COLO668 (cell line): ENCODE results near the gene ANXA2.
"Not testable (repeated sequence)": the region's sequence is repeated elsewhere in the genome, so short reads cannot be mapped to it uniquely, and the experiment has no call there.

ENCODE experiments used
- DNase-seq: peaks from one replicate; lab custom pipeline; 2025; ENCODE audit not compliant: unreplicated experiment; lab: John Stamatoyannopoulos, UW

Gene ANXA2

DNA sequence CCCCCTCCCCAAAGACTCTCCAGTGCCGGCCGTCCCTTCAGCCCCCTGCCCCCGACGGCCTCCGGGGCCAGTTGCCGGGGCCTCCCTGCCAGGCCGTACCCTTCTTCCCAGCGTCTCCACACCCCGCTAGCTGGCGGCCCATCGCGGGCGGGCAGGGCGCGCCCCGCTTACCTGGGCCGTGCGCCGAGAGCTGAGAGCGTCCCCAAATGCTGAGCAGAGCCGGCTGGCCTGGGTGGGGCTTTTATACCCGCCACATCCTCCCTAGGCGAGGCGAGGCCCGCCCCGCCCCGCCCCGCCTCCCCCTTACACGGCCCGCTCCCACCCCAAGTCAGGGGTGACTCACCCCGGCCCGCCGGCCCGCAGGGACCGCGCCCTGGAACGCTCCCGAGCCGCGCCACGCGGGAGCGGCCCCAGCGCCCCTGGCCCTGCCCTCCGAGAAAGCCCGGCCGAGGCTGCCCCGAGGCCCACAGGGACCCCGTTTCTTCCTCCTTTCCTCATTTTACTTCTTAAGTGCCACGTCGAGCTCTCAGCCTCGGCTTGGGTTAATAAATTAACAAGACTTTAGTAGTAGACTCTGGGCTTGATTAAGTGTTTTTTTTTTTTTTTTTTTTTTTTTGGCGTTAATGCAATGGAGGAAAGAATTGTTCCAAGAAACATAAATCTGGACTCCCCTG lies at the start of gene ANXA2:
ANXA2 (minus strand) TSS at position 215 of the 674 bp plus-strand sequence. CDS start 11,911 bp downstream, outside the sequence.
- peak; percentile 83 for DNase-seq

DNA sequence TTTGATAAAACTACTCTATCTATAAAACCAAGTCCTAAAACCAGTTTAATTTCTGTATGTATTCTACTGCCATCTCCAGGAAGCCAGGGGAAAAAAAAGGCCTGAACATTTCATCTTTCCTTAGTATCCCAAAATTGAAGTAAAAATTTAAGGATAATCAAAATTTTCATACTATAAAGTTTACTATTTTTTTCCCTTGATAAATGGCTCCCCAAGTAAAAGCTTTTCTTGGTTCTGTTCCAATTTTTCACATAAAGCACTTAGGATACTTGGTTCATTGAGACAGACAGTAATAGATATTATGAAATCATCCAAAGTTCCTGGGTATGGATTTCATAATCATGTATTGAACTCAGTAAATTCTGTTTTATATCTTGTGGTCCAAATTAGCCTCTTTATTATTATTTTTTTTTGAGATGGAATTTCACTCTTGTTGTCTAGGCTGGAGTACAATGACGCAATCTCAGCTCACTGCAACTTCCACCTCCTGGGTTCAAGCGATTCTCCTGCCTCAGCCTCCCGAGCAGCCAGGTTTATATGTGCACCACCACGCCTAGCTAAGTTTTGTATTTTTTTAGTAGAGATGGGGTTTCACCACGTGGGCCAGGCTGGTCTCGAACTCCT lies 46.6 kb upstream of the ANXA2 start:
- no peak for DNase-seq

DNA sequence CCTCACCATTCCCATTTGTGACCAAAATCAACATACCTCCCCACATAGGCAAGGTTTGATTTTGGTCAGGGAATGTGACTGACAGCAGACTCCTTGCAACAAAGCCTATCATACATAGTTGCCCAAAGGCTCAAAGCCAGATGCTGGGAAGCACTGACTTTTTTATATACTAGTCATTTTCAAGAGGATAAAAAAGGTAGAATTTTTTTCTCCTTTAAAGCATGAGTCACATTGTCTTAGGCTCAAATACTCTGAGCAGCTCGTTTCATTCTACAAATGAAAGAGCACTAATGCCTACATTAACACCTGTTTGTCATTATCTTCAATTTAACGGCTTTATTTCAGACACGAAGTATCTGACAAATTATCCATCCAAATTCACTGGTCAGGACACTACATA lies 45.0 kb upstream of the ANXA2 start:
- no peak for DNase-seq

DNA sequence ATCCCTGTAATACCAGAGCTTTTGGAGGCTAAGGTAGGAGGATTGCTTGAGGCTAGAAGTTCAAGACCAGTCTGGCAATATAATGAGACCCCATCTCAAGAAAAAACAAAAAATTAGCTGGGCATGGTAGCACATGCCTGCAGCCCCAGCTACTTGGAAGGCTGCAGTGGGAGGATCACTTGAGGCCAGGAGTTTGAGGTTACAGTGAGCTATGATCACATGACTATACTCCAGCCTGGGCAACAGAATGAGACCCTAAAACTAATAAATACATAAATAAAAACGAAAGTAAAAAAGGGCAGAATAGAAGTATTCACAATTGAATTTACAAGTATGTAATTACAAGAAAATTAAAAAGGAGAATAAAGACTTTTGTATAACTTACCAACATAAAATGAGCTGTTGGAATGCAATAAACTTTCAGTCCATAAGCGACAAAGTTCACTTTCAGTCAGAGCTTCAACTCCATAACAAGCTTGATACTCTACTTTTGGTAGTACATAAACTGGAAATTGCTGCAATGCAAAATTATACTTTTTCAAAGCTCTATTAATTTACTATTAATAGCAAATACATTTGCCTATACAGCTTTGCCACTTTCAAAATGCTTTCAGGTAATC lies 44.4 kb upstream of the ANXA2 start:
- DNase-seq, result no peak

DNA sequence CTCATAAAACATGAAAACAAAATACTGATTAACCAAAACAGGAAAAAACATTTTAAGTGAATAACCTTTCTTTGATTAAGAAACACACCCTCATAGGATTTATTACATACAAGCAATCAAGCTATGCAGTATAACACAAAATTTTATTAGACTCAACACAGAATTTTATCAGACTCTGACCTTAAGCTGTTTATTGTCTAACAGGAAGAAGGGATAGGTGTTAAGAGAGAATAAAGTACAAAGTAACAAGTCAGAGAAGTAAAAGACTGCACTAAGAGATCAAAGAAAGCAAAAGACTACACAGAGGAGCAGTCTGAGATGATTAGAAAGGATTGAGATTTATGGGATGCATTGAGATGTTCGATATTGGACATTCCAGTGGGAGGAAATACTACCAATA lies 43.5 kb upstream of the ANXA2 start:
- DNase-seq, result no peak

DNA sequence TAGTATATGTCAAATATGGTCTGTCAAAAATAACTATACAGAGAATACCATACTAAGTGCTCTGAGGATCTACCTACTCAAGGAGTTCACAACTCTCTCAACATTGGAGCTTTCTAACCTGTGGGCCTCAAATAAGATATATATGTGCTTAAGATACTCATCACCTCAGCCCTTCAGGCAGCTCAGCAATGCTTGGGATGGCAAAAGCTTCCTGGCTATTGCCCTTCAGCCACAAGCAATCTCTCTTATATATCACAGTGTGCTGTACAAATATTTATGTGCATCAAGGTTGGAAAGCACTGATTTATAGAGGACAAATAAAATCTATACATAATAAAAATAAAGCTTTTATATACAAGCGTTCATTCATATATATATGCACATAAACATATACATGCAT lies 40.9 kb upstream of the ANXA2 start:
- no peak for DNase-seq

DNA sequence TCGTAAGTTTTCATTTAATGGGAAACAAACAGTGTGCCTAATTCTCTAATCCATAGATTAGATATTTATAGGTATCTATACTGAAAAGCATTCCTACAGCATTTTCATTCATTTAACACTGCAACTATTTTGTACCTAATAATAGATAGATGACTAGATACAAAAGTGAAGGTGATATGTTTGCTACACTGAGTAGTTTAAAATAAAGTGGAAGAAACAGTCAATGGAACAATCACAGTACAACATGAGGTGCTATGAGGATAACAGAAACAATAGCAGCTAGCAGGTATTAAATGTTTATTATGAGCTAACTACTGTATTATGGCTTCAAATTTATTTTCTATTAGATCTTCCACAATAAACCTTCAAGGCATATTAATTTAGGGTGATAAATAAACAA lies 31.1 kb upstream of the ANXA2 start:
- DNase-seq, result no peak

DNA sequence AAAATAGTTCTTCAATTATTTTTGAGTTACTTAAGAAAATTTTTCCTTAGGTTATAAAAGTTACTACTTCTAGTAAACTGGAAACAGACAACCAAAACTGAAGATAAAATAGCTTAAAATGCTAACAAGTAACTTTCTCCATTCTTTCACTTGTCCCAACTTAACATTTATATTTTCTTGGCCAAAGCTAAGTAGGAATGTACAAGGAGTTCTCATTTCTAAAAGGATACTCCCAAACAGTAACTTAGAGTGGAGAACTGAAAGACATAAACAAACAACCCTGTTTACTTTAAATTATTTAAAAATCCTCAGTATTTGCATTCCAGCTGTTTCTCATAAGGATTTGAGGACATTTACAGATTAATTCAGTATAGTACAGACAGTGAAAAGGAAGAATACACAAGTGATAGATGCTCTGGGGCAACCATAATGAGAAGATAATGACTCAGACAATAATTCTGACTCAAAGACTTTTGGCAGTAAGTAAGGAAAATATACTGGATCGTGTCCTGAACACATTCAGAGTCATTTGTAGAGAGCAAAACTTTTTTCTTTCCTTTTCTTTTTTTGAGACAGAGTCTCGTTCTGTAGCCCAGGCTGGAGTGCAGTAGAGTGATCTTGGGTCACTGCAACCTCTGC lies 29.2 kb upstream of the ANXA2 start:
- DNase-seq, result no peak

DNA sequence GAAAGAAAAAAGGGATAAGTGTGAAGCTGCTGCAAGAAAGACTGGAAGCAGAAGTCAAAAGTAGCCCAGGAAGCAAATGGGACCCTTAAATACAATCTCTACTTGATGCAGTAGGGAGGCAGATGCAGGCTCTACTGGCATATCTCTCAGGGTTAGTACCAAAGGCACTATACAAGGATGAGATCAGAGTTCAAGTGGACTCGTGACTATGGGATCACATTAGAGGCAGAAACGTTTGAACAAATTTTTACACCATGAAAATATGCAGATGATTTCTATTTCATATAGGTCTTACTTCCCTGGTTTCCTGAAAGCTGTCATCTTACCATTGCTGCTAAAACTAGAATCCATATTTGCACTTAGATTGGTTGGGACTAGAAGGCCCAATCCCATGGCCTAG lies 27.7 kb upstream of the ANXA2 start:
- no peak for DNase-seq

DNA sequence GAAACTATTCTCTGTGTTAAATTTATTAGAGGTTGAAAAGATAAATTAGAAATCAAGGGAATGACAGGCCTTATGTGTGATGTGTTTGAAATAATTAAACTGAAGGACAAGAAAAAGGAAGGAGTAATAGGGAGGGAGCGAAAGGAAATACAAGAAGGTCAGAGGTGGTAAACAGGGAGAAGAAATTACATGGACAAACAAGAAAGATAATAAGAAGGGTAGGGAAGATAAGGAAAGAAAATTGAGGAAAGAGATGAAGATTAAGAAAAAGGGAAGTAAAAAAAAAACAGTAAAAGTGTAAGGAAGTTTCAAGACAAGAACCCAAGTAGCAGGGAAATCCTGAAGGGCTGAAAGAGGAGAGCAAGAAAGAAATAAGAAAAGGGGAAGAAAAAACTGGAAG lies 26.2 kb upstream of the ANXA2 start:
- DNase-seq, result no peak

DNA sequence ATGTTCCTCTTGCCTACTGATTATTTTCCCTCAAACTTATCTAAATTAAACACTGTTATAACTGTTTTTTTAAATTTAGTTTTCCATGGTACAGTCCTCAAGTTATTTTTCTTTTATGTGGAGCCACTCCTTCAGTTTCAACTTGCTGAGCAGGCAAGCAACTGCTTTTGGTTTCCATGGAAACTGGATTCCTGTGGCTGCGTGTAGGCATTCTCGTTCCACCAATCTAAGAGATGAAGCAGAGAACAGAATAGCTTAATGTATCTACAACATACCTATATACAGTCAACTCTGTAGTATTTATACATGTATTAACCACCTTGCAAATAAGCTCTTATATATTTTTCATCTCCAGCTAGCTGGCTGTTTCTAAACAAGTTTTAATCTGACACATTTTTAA lies 25.8 kb upstream of the ANXA2 start:
- DNase-seq, result no peak

DNA sequence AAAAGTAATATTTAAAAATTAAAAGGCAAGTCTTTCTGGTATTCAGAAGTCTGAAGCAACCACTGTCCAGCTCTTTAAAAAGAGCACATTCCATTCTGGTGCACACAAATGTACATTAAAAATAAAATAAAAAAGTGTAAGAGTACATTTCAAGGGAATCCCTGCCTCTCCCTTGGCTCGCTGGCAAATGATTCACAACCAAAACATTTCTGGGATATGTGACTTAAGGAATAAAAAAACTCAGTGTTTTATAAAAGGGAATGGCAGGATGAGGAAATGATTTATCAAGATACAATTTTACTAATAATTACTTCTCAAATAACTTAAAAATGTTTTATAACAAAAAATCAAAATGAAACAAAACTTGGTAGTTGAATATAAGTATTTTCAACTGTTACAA lies 23.8 kb upstream of the ANXA2 start:
- DNase-seq, result no peak

DNA sequence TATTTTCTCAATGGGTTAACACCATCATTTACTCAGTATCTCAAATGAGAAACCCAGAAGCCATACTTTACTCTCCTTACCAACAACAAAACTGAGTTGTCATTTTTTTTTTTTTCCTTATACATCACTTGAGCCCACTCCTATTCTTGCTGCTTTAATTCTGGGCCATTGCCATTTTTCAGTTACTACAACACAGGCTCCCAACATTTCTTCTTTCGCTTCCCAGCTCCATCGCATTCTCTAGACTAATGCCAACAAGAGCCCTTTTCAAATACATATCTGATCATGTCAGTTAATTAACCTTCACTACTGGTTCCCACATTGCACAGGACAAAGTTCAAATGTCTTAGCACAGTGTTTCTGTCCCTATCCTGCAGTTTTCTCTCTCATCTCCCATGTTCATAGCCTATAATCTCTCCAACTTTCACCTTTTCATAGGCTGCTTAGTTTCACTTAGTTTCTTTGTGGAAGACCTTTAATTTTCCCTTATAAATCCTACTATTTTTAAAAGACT lies 22.5 kb upstream of the ANXA2 start:
- DNase-seq, result no peak

DNA sequence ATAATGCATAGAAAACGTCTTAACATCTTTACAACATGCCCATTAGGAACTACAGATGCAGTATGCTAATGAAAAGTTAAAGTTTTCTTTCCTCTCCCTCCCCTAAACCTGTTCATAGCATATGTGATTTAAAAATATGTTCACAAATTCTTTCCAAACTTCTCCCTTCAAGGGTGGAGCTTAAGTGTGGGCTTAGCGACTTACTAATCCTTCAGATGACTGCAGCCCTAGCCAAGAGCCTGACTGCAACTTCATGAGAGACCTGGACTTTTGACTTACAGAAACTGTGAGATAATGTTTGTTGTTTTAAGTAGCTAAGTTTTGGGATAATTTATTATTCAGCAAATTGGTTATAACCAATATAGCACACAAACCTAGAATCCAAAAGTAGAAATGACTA lies 22.0 kb upstream of the ANXA2 start:
- DNase-seq, result no peak

DNA sequence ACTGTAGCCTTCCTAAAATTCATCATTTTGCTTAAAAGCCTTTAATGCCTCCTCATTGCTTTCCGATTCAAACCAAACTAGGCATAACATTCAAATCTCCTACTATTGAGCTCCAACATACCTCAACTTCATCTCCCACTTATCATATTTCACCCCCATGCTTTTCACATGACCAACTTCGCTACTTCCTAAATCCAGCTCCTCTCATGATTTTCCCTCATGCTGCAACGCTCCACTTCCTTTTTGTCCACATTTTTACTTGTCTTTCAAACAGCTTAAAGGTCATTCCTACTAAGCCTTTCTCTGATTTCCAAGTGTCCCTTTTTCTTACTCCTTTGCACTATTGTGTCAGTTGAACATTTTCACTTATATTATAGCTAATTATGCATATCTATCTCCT lies 20.3 kb upstream of the ANXA2 start:
- no peak for DNase-seq

DNA sequence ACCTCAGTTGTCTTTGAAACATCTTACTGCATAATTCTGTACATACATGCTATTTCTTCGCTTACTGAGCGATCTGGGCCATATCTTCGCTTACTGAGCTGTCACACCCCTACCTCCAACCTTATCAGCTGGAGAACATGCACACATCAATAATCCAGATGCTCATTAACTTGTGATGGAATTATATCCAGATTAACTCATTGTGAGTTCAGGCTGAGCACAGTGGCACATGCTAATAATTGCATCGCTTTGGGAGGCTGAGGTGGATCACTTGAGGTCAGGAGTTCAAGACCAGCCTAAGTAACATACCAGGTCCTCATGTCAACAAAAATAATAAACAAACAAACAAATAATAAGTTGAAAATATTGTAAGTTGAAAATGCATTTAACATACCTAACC lies 19.3 kb upstream of the ANXA2 start:
- DNase-seq, result no peak

DNA sequence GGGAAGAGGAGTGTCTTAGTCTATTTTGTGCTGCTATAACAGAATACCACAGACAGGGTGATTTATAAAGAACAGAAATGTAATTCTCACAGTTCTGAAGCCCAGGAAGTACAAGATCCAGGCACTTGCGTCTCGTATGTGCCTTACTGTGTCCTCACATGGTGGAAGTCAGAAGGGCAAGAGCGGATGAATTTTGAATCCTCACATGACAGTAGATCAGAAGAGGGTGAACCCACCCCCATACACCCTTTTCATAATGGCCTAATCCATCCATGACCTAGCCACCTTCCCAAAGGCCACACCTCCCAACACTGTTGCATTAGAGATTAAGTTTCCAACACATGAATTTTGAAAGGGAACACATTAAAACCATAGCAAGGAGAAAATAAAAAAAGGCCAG lies 18.7 kb upstream of the ANXA2 start:
- no peak for DNase-seq

DNA sequence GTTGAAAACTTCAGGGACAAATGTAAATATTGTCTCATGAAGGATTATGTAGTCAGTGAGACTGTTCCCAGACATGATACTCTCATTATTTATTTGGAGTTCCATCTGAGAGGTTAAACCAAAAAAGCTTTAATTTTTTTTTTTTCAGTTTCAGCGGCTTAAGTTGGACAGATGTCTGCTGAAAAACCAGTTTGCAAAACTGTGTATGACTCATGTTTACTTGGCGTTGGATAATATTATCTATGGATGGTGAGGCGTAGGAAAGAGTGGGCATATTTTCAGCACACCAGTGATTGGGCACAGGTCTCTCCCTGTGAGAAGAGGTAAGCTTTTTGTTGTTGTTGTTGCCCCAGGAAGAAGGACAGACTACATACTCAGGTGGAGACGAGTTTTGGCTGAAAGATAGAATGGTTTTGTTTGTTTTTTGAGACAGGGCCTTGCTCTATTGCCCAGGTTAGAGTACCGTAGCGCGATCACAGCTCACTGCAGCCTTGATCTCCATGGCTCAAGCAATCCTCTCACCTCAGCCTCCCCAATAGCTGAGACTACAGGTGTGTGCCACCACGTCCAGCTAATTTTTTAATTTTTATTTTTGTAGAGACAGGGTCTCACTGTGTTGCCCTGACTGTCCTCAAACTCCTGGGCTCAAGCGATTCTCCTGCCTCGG lies 16.4 kb upstream of the ANXA2 start:
- DNase-seq, result no peak

DNA sequence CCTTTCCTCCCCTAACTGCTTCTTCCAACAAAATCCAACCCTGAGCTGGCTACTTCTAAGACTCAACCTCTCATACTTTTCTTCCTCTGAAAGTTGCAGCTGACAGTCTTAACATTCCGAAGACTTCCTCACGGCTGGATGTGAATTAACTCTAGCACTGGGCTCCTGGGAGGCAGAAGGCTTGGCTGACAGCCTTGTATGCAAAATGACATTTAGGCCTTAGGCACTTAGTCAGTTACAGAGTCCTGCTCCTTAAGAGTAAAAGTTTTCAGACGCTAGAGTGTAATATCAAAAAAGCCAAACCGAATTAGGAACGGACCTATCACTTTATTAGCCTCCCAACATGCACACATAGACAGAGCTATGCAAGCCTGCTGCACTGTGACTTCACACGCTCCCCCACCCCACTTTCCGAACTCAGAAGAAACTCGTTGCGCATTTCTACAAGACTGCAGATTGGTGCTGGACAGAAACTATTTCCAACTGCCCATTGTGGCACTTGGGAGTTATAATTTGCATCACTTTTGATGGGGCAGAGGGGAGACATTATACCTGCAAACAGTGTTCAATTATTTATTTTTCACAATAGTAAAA lies 15.5 kb upstream of the ANXA2 start:
- no peak for DNase-seq

DNA sequence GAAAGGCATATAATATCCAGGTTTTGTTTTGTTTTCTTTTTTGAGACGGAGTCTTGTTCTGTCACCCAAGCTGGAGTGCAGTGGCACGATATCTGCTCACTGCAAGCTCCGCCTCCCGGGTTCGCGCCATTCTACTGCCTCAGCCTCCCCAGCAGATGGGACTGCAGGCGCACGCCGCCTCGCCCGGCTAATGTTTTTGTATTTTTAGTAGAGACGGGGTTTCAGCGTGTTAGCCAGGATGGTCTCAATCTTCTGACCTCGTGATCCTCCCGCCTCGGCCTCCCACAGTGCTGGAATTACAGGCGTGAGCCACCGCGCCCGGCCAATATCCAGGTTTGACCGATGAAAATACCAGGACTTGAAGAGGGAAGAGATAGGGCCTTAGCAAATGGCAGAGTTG lies 15.0 kb upstream of the ANXA2 start:
- DNase-seq, result not testable (repeated sequence)
